IPS-18c (cell line): Measurements from ENCODE around the gene ANAPC7.
"Not testable (repeated sequence)": the region's sequence is repeated elsewhere in the genome, so short reads cannot be mapped to it uniquely, and the experiment has no call there.

ENCODE experiments used
- H3K4me3 ChIP-seq: 2 replicates; pipeline ENCODE4 v1.7.0; 2013; ENCODE audit warnings: low read depth, mild to moderate bottlenecking, low read length, moderate library complexity; ENCODE audit not compliant: insufficient read depth
- H3K9me3 ChIP-seq: one replicate; pipeline ENCODE4 v1.6.1; 2013; ENCODE audit warnings: mild to moderate bottlenecking, low read length, moderate library complexity; ENCODE audit not compliant: control insufficient read depth, insufficient read depth

The ANAPC7 gene

DNA sequence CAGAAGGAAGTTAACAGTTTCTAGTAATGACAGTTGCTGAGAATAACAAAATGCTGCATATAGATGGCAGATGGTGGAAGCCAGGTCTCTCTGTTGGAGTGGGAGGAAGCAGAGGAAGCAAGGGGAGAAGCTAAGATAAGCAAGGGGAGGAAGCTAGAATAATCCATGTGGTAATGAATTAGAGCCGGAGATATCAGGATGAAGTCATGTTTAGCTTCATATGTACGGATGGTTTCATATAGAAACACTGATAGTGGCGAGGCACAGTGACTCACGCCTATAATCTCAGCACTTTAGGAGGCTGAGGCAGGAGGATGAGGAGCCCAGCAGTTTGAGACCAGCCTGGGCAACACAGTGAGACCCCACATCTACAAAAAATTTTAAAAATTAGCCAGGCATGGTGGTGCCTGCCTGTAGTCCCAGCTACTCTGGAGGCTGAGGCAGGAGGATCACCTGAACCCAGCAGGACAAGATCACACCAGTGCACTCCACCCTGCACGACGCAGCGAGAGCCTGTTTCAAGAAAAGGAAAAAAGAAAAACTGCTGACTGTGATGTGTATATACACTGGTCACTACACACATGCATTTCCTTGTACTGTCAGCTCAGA, 49.2 kb downstream of the ANAPC7 start:
- H3K4me3 ChIP-seq, result no peak overlapping the region
- H3K9me3 ChIP-seq, result no peaks in the 10 kb centered on the region

DNA sequence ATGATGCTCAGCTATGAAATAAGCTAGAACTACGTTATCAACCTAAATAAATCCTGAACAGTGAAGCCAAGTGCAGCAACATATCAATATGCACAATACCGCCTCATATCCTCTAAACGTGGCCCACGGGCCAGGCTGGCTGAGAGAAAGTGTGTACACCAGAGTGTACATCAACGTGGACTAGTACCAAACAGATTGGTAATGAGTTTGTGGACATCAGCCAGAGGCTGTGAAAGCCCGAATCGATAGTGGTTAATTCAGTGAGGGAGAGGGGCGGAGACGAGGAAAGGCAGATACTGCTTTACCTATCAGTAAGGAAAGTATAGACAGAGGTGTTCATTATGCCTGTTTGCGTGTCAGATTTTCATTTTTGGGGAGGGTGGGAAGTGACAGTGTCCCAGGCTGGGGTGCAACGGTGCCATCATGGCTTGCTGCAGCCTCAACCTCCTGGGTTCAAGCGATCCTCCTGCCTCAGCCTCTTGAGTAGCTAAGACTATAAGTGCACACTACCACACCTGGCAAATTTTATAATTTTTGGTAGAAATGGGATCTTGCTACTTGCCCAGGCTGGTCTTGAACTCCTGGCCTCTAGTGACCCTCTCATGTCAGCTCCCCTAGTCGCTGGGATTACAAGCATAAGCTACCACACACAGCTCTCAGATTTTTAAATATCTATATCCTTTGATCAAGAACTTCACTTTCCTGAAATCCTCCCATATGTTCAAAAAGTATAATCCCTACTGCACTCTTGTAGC, 50.1 kb downstream of the ANAPC7 start:
- Histone ChIP-seq H3K4me3 (no peak overlapping the region), H3K9me3 (no peaks in the 10 kb centered on the region)

DNA sequence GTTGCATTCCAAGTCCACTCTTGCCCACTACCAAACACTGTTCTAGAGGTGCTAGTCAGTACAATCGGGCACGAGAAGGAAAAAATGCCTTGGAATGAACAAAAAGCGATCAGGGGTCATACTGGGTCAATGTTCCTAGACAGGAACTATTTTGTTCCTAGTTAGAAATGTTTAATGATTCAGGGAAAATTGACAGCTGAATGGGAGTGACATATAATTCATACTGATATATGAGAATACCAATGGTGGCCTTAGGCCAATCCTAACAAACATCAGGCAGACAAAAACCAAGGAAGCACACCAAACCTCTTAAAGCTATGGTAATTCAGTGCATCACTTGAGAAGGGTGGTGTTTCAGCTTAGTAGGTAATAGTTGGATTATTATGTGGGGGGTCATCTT, 51.1 kb downstream of the ANAPC7 start:
- no peak overlapping the region for H3K4me3 ChIP-seq
- H3K9me3 ChIP-seq, result no peaks in the 10 kb centered on the region

DNA sequence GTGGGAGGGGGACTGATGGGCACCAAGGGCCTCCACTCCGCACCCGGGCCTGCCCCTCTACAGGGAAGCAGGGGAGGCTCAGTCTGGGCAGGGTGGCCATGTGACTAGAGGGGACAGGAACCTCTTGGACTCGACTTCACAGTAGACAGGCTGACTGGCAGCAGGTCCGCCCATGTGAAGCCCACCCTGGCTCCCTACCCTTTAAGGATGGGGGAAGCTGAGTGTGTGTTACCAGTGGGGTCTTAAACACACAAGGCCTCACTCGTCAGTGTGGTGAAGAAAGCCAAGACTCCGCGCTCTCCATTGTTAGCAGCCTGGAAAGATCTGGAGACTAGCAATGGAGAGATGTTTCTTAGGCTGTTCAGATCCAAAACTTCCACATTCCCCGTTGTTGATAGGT, 52.4 kb downstream of the ANAPC7 start:
- Histone ChIP-seq H3K9me3 (no peaks in the 10 kb centered on the region), H3K4me3 (no peak overlapping the region)

DNA sequence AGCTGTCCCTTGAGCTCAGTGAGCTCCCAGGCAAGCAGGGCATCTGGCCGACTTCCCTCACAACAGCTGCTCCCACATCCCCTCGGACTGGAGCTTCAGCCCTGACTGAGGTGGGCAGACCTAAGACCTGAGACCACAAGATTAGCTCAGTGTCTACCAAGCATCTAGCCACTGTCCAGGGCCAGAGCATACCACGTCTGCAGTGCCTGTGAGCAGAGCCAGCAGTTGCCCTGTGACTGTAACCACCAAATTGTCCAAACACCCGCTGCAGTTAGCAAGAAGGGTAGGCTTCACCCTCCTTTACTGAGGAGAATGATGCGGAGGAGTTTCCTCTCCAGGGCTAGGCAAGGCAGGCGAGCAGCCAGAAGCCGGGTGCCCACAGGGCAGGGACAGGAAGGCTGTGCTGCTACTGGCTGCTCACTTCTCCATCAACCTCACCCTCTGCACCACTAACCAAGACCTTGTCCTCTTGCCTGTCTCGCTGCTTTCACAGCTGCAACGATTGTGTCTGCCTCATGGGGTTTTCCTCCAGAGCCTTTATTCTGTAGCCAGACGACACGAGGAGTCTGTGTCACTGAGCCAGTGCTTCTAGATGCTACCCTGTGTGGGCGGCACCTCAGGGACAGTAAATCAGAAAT, 53.9 kb downstream of the ANAPC7 start:
- Histone ChIP-seq H3K9me3 (no peaks in the 10 kb centered on the region), H3K4me3 (no peak overlapping the region)

DNA sequence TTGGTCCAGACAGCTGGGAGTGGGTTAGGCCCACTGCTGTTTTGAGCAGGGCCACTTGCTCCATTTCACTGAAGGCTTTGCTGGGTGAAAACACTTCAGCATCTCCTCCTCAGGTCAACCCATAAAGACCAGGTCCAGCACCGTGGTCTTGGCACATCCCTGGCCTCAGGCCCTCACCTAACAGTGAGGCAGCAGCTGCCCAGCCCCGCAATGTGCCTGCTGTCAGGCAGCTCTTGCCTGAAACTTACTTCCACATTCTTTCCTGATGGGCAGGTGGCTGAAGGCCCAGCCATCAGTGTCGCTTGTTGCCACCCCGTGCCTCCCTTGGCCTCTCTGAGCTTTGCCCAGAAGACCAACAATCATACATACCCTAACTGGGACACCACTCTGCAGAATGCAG, 54.4 kb downstream of the ANAPC7 start:
- no peak overlapping the region for H3K4me3 ChIP-seq

DNA sequence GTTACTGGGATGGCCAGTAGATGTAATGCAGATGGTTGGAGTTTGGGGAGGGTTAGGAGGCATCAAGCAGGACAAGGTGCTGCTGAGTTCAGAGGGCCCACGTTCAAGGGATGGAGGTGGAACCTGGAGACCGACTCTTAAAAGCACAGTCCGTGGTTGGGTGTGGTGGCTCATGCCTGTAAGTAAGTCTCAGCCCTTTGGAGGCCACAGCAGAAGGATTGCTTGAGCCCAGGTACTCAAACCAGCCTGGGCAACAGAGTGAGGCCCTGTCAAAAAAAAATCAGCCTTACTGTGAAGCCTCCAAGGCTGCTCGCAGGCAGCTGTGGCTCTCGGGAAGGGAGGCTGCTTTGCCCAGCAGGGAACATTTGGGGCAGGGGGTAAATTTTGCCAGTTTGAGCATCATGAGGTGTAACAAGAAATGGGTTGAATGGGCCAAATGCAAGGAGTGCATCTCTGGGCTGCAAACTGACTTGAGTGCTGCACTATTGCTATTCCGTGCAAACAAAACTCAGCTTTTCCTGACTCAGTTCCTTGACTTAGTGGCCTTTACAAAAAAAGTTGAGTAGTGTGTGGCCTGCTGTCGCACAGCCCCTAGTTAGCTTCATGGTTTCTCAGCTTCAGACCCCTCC, 55.0 kb downstream of the ANAPC7 start:
- Histone ChIP-seq H3K9me3 (no peaks in the 10 kb centered on the region), H3K4me3 (no peak overlapping the region)

More for the DNA sequence above, 54.4 kb downstream of the ANAPC7 start:
- no peaks in the 10 kb centered on the region for H3K9me3 ChIP-seq

DNA sequence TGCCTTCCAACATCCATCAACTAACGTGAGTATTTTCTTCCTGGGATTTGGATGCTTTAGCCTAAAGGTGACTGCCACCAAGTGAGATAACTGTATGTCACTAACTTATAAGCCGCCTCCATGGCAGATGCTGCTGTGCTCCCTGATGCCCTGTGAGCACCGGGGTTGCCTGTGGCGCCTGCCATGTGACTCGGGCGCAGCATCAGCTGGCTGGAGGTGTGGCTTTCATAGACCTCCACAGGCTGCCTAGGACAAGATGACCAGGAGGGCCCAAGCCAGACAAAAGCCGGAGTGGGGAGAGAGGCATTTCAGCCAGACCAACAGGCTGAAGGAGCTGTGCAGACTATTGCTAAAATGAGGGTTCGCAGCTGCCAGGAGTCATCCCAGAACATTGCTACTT, 55.7 kb downstream of the ANAPC7 start:
- Histone ChIP-seq H3K4me3 (no peak overlapping the region), H3K9me3 (no peaks in the 10 kb centered on the region)

DNA sequence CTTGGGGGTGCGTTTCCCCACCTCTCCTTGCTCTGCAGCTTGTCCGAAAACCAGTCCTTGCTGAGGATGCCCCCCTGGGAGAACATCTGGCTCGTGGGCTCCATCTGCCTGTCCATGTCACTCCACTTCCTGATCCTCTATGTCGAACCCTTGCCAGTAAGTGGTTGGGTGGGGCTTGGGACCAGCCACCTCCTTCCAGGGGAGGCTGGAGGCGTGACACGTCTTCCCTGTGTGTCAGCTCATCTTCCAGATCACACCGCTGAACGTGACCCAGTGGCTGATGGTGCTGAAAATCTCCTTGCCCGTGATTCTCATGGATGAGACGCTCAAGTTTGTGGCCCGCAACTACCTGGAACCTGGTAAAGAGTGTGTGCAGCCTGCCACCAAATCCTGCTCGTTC, 57.5 kb downstream of the ANAPC7 start:
- H3K4me3 ChIP-seq, result no peak overlapping the region
- peaks cover 5% of the 10 kb centered on the region for H3K9me3 ChIP-seq

DNA sequence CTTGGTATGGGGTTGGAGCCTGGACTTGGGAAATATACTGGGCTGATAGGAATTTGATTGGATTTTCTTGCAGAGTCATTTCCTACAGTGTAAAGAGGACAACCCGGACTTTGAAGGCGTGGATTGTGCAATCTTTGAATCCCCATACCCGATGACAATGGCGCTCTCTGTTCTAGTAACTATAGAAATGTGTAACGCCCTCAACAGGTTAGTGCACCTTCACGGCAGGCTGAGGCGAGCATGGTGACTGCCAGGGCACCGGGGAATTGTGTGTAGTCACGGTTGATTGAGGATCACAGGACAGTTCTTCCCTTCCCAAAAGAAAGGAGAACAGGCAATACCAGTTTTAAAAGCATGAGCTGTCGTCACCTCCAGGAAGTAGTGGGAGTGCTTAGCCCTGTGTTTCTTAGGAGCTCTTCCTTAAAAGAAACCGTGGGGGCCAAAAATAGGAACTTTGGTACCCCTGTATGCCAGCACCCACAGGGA, 58.3 kb downstream of the ANAPC7 start:
- no peak overlapping the region for H3K4me3 ChIP-seq
- H3K9me3 ChIP-seq, result peaks cover 5% of the 10 kb centered on the region

DNA sequence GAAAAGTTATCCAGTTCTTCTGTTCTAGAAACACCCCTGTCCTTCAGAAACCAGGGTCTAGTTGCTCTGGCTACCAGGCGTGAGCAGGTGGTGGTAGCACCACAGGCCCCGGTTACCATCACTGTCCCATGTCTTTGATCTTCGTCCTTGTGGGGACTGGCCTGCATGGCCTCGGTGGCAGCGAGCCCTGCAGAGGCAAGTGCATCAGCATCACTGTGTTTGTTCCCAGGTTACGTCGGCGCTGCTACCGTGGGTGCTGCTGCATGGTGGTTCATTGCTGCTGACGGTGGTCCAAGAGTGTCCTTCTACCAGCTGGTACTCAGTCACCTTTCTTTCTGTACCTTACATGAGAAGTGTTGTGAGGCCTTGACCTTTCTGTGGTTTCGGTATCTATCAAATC, 58.9 kb downstream of the ANAPC7 start:
- H3K4me3 ChIP-seq, result no peak overlapping the region
- H3K9me3 ChIP-seq, result peaks cover 5% of the 10 kb centered on the region

DNA sequence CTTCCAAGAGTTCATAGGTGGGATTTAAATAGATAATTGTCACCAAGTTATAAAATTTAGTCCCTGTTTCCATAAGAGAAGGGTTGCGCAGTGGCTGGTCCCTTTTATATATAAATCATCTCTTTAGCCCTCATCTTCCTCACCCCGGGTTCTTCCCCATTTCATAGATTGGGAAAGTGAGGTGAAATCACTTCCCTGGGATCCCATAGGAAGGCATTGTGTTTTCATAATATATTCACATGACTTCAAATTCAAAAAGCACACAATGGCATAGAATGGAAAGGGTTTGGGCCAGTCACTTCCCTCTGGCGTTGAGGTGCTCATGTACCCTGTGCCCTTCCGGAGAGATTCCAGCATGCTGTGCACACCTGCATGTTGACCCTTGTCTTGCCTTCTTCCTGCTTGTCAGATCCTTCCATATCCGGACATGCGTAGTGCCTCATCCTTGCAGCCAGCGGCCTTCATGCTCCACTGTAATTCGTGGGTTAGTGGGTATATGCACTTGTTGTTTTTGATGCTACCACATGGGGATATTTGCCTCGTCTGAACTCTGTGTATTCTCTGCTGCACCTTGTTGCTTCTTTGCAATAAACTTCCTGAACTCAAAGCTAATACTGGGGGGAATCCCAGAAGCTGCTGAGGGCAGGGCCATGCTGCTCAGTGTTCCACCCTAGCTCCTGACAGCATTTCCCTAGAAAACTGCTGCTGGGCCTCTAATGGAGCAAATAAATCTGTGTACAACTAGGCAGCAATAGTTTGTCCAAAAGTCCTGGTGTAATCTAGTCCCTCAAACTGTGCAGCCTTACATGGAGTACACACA, 59.6 kb downstream of the ANAPC7 start:
- peaks cover 5% of the 10 kb centered on the region for H3K9me3 ChIP-seq
- no peak overlapping the region for H3K4me3 ChIP-seq

DNA sequence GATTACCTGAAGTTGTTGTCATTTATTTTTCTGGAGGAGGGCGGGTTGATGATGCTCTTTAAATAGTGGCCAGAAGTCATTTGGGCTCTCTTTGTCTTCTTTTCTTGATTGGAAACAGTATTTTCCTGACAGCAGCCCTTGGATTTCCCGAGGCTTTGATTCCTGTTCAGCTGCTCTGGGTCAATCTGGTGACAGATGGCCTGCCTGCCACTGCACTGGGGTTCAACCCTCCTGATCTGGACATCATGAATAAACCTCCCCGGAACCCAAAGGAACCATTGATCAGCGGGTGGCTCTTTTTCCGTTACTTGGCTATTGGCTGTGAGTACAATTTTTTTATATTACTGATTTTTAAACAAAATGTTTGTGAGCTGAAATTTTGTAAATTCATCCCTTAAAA, 60.4 kb downstream of the ANAPC7 start:
- Histone ChIP-seq H3K9me3 (peaks cover 5% of the 10 kb centered on the region), H3K4me3 (no peak overlapping the region)

DNA sequence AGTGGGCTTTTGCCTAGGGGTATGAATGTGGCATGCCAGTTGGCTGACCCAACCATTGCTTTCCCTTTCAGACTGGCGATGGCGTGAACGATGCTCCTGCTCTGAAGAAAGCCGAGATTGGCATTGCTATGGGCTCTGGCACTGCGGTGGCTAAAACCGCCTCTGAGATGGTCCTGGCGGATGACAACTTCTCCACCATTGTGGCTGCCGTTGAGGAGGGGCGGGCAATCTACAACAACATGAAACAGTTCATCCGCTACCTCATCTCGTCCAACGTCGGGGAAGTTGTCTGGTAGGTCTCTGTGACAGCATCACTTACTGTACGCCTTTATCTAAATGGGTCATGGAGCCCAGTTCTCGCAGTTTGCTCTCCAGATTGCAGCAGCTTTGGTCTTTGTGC, 61.4 kb downstream of the ANAPC7 start:
- Histone ChIP-seq H3K9me3 (peaks cover 5% of the 10 kb centered on the region), H3K4me3 (no peak overlapping the region)

DNA sequence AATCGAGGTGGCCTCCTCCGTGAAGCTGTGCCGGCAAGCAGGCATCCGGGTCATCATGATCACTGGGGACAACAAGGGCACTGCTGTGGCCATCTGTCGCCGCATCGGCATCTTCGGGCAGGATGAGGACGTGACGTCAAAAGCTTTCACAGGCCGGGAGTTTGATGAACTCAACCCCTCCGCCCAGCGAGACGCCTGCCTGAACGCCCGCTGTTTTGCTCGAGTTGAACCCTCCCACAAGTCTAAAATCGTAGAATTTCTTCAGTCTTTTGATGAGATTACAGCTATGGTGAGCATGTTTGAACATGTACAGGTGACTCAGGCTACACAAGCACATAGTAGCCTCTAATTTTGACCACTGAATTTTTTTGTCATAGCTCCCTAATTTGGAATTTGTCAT, 62.8 kb downstream of the ANAPC7 start:
- Histone ChIP-seq H3K4me3 (no peak overlapping the region), H3K9me3 (peaks cover 5% of the 10 kb centered on the region)

DNA sequence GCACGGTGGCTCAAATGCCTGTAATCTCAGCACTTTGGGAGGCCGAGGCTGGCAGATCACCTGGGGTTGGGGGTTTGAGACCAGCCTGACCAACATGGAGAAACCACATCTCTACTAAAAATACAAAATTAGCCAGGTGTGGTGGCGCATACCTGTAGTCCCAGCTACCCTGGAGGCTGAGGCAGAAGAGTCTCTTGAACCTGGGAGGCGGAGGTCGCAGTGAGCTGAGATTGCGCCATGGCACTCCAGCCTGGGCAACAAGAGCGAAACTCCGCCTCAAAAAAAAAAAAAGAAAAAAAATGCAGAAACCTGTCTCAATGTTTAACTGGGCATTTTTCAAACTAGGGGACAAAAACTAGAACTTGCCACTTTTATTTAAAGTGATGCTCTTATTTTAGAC, 63.2 kb downstream of the ANAPC7 start:
- H3K4me3 ChIP-seq, H3K9me3 ChIP-seq: not testable (repeated sequence)
